ENCODE data around the gene TMEM167B. TPM values are rescaled to one million over a fixed set of nuclear protein-coding genes. Genes with fewer than 3 reads are reported as not detected.
"Not testable (repeated sequence)": the region's sequence is repeated elsewhere in the genome, so short reads cannot be mapped to it uniquely, and the experiment has no call there.

The TMEM167B gene
- total RNA-seq, 2 donors from 2014 or later = 33.6 to 33.9 TPM

GRCh38 chr1:109142260-109142659, 51.7 kb downstream of the TMEM167B start:
- DNase-seq (ENCODE audit: low spot score) = no peak
- intact Hi-C loops (cut with DNase I) = no loop called here

GRCh38 chr1:109142725-109143124, 52.2 kb downstream of the TMEM167B start:
- intact Hi-C loops (cut with DNase I); DNase-seq (ENCODE audit: low spot score): not testable (repeated sequence)

Other genes starting within 250 kb of the TMEM167B start
- 1 to 10 TPM in 1 of 2 donors, under 1 TPM in 1; 0.83 to 1.0 TPM for gene AKNAD1, start 233.7 kb upstream of the TMEM167B start, total RNA-seq
- gene GPSM2, start 213.8 kb upstream of the TMEM167B start, total RNA-seq = 10 to 100 TPM; 16.8 to 24.9 TPM
- 10 to 100 TPM; 23.4 to 31.5 TPM for gene CLCC1, start 127.3 kb upstream of the TMEM167B start, total RNA-seq
- gene WDR47, start 48.7 kb upstream of the TMEM167B start, total RNA-seq = 10 to 100 TPM; 18.6 to 21.2 TPM
- 10 to 100 TPM; 63.3 to 99.1 TPM for gene TAF13, start 14.8 kb upstream of the TMEM167B start, total RNA-seq
- gene ELAPOR1, start 23.4 kb downstream of the TMEM167B start, total RNA-seq = under 1 TPM; 0.38 to 0.56 TPM
- 100 to 1,000 TPM; 131 to 132 TPM for gene SARS1, start 123.2 kb downstream of the TMEM167B start, total RNA-seq
- 1 to 10 TPM; 2.8 to 3.3 TPM for gene CELSR2, start 158.8 kb downstream of the TMEM167B start, total RNA-seq
- 1 to 10 TPM; 1.7 to 2.2 TPM for gene PSRC1, start 192.4 kb downstream of the TMEM167B start, total RNA-seq
- gene MYBPHL, start 216.2 kb downstream of the TMEM167B start, total RNA-seq = under 1 TPM in 1 of 2 donors, not detected in 1; 0.29 TPM

Data from posterior vena cava (tissue), 2 donors.